Measurements from ENCODE around the gene GCAT. TPM values are rescaled to one million over a fixed set of nuclear protein-coding genes. Genes with fewer than 3 reads are reported as not detected.

GCAT gene
- total RNA-seq, 2 experiments from 2014 or later, result 10.4 to 12.0 TPM

GRCh38 chr22:37805810-37806277 lies 1.9 kb upstream of the GCAT start:
- H3K9me3 Mint-ChIP-seq, result no peaks in the 10 kb centered on the region
- no peak for DNase-seq
- CTCF ChIA-PET, result interaction anchor here (1.2 to 6.0 kb wide), 3 partner anchors 10 to 38 kb away, joined by 4 to 59 read pairs (median 6); partner anchors contain the start of gene ANKRD54
- peaks cover 3% of the 10 kb centered on the region for H3K36me3 Mint-ChIP-seq (ENCODE audit: low read depth)
- H3K4me3 Mint-ChIP-seq, result peak overlapping the region; percentile 29
- H3K4me1 Mint-ChIP-seq, result peaks cover 49% of the 10 kb centered on the region
- POLR2A ChIA-PET, result no interaction called here
- H3K27ac Mint-ChIP-seq, result peak overlapping the region; percentile 50
- H3K27me3 Mint-ChIP-seq, result peaks cover 43% of the 10 kb centered on the region

DNA sequence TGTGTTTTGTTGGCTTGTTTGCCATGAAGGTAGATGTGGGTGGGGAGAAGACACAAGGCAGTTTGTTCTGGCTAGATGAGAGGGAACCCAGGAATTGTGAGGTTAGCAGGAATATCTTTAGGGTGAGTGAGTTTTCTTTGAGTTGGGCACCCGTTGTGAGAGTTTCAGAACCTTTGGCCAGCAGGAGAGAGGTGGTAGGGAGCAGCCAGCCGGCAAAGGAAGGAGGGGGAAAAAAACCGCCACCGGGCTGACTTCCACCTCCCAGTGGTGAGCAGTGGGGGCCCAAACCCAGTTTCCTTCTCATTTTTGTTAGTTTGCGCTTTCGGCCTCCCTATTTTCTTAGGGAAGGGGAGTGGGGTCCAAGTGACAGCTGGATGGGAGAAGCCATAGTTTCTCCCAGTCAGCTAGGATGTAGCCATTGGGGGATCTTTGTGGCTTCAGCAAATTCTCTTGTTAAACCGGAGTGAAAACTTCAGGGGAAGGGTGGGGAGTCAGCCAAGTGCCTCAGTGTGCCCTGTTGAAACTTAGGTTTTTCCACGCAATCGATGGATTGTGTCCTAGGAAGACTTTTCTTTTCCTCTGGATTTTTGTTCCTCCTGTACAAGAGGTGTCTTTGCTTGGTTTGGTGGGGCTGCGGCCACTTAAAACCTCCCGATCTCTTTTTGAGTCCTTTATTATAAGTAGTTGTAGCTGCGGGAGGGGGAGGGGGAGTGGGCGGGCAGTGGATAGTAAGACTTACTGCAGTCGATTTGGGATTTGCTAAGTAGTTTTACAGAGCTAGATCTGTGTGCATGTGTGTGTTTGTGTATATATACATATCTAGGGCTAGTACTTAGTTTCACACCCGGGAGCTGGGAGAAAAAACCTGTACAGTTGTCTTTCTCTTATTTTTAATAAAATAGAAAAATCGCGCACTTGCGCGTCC lies 1.1 kb upstream of the GCAT start:
- POLR2A ChIA-PET, result no interaction called here
- Mint-ChIP-seq H3K4me1 (peaks cover 49% of the 10 kb centered on the region), H3K27ac (peak overlapping the region; percentile 19), H3K4me3 (peak overlapping the region; percentile 75), H3K36me3 (ENCODE audit: low read depth) (peaks cover 3% of the 10 kb centered on the region), H3K27me3 (peaks cover 43% of the 10 kb centered on the region), H3K9me3 (no peaks in the 10 kb centered on the region)
- DNase-seq, result no peak
- CTCF ChIA-PET, result interaction anchor here (0.5 to 6.0 kb wide), 4 partner anchors 12 to 625 kb away, joined by 3 to 59 read pairs (median 3); partner anchors contain the start of gene GALR3

GRCh38 chr22:37808294-37808657 lies 542 bp downstream of the GCAT start:
- POLR2A ChIA-PET, result no interaction called here
- H3K9me3 Mint-ChIP-seq, result no peaks in the 10 kb centered on the region
- H3K27me3 Mint-ChIP-seq, result peaks cover 34% of the 10 kb centered on the region

DNA sequence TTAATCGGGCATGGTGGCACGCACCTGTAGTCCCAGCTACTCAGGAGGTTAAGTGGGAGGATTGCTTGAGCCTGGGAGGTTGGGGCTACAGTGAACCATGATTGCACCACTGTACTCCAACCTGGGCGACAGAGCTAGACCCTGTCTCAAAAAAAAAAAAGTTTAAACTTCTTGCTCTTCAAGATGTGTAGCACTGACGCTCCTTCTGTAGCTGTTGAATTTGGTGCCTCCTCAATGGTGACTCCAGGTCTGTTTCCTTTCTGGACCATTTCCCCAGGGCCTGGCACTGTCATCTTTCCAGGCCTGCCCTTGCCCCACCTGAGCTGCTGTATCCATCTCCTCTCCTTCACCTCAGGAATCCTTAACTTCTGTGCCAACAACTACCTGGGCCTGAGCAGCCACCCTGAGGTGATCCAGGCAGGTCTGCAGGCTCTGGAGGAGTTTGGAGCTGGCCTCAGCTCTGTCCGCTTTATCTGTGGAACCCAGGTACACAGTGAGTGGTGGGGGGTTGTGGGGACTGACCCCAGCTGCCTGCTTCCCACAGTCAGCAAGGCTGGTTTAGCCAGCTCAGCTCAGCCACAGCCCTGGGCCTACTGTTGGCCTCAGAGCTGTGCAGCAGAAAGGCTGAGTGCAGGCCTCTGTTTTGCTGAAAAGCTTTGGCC lies 2.1 kb downstream of the GCAT start:
- Mint-ChIP-seq H3K27me3 (peaks cover 23% of the 10 kb centered on the region), H3K36me3 (ENCODE audit: low read depth) (peaks cover 3% of the 10 kb centered on the region), H3K9me3 (no peaks in the 10 kb centered on the region), H3K4me3 (no peak overlapping the region), H3K4me1 (peaks cover 33% of the 10 kb centered on the region), H3K27ac (no peak overlapping the region)
- POLR2A ChIA-PET, result no interaction called here
- CTCF ChIA-PET, result interaction anchor here (2.2 to 6.0 kb wide), 2 partner anchors 9 to 54 kb away, joined by 9 to 59 read pairs; no protein-coding TSS in a partner anchor
- DNase-seq, result no peak

More at GRCh38 chr22:37808294-37808657, 542 bp downstream of the GCAT start:
- no peak for DNase-seq
- CTCF ChIA-PET, result interaction anchor here (1.3 to 6.0 kb wide), 4 partner anchors 11 to 166 kb away, joined by 4 to 59 read pairs (median 7); no protein-coding TSS in a partner anchor
- peaks cover 39% of the 10 kb centered on the region for H3K4me1 Mint-ChIP-seq
- H3K27ac Mint-ChIP-seq, result no peak overlapping the region
- H3K36me3 Mint-ChIP-seq (ENCODE audit: low read depth), result peaks cover 3% of the 10 kb centered on the region
- peak overlapping the region; percentile 75 for H3K4me3 Mint-ChIP-seq

DNA sequence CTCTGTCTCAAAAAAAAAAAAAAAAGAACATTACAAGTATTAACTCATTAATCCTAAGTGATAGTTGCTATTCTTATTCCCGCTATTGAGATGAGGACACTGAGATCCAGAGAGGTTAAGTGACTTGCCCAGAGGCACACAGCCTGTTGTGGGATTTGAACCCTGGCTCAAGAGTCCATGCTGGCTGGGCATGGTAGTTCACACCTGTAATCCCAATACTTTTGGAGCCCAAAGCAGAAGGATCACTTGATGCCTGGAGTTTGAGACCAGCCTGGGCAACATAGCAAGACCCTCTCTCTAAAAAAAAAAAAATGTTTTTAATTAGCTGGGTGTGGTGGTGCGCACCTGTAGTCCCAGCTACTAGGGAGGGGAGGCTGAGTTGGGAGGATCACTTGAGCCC lies 4.1 kb downstream of the GCAT start:
- peaks cover 1% of the 10 kb centered on the region for H3K36me3 Mint-ChIP-seq (ENCODE audit: low read depth)
- peaks cover 20% of the 10 kb centered on the region for H3K4me1 Mint-ChIP-seq
- ChIA-PET CTCF (interaction anchor here (1.0 kb wide), 1 partner anchor 51 kb away, joined by 3 read pairs; no protein-coding TSS in a partner anchor), POLR2A (no interaction called here)
- no peak overlapping the region for H3K27ac Mint-ChIP-seq
- DNase-seq, result no peak
- no peaks in the 10 kb centered on the region for H3K9me3 Mint-ChIP-seq
- no peak overlapping the region for H3K4me3 Mint-ChIP-seq
- peaks cover 8% of the 10 kb centered on the region for H3K27me3 Mint-ChIP-seq

DNA sequence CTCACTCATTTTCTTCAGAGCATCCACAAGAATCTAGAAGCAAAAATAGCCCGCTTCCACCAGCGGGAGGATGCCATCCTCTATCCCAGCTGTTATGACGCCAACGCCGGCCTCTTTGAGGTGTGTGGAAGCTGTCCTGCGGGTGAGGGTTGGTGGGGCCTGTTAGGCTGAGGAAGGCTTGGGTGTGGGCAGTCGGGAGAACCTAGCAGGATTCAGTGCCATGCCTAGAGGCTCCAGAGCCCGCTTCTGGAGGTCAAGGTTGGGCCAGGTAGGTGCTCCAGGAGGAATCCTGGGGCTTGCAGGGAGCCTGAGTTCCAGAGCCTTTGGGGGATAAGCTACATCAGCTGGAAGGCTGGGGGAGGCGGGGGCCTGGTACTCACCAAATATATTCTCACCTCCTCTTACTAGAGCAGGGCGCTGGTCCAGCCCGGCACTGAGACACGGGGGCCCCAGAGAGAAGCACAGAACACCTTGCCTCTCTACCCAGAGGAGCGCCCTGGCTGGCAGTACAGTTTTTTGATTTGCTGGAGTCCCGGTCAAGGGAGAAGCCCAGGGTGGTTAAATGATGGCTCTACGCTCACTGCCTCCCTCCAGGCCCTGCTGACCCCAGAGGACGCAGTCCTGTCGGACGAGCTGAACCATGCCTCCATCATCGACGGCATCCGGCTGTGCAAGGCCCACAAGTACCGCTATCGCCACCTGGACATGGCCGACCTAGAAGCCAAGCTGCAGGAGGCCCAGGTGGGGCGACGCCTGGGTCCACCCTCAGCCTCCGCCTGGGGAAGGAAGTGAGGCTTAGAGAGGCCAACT lies 5.3 kb downstream of the GCAT start:
- Mint-ChIP-seq H3K4me3 (no peak overlapping the region), H3K27ac (no peak overlapping the region), H3K36me3 (ENCODE audit: low read depth) (peaks cover 1% of the 10 kb centered on the region), H3K9me3 (no peaks in the 10 kb centered on the region), H3K27me3 (peaks cover 1% of the 10 kb centered on the region), H3K4me1 (peaks cover 18% of the 10 kb centered on the region)
- no peak for DNase-seq
- ChIA-PET CTCF (no interaction called here), POLR2A (no interaction called here)

- peaks cover 1% of the 10 kb centered on the region for H3K36me3 Mint-ChIP-seq (ENCODE audit: low read depth)
- ChIA-PET POLR2A (interaction anchor here (0.7 kb wide), 1 partner anchor 984 kb away, joined by 3 read pairs; no protein-coding TSS in a partner anchor), CTCF (interaction anchor here (1.5 to 5.4 kb wide), 3 partner anchors 13 to 116 kb away, joined by 3 to 43 read pairs (median 27); no protein-coding TSS in a partner anchor)
- peaks cover 17% of the 10 kb centered on the region for H3K4me1 Mint-ChIP-seq
- no peaks in the 10 kb centered on the region for H3K9me3 Mint-ChIP-seq
- no peak overlapping the region for H3K27ac Mint-ChIP-seq
- H3K4me3 Mint-ChIP-seq, result no peak overlapping the region
- no peak for DNase-seq
- H3K27me3 Mint-ChIP-seq, result peaks cover 17% of the 10 kb centered on the region
Measured at GRCh38 chr22:37815593-37815992, 7.9 kb downstream of the GCAT start.

DNA sequence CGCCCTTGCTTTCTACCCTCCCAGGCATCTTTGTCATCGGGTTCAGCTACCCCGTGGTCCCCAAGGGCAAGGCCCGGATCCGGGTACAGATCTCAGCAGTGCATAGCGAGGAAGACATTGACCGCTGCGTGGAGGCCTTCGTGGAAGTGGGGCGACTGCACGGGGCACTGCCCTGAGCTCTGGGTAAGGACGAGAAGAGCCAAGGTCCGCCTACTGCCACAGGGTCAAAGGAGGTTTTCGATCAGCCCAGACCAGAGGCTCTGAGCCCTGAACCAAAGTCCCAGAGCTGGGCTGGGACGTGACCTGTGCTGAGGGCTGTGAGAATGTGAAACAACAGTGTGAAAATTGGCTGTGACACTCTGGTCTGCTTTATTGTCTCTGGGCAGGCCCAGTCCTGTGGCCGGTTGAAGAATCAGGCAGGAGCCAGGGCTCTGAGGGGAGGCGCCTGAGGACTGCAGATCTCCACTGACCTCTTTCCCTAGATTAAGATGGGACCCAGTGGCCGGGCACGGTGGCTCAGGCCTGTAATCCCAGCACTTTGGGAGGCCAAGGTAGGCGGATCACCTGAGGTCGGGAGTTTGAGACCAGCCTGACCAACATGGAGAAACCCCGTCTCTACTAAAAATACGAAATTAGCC lies 8.9 kb downstream of the GCAT start:
- no peak for DNase-seq
- no peak overlapping the region for H3K4me3 Mint-ChIP-seq
- H3K9me3 Mint-ChIP-seq, result no peaks in the 10 kb centered on the region
- peaks cover 21% of the 10 kb centered on the region for H3K27me3 Mint-ChIP-seq
- CTCF ChIA-PET, result interaction anchor here (0.8 to 5.4 kb wide), 9 partner anchors 9 to 178 kb away, joined by 3 to 59 read pairs (median 4); partner anchors contain the start of gene GCAT
- peaks cover 17% of the 10 kb centered on the region for H3K4me1 Mint-ChIP-seq
- no peak overlapping the region for H3K27ac Mint-ChIP-seq
- POLR2A ChIA-PET, result interaction anchor here (0.6 kb wide), 1 partner anchor 89 kb away, joined by 6 read pairs; the partner anchor contains the start of gene MICALL1
- H3K36me3 Mint-ChIP-seq (ENCODE audit: low read depth), result peaks cover 1% of the 10 kb centered on the region

DNA sequence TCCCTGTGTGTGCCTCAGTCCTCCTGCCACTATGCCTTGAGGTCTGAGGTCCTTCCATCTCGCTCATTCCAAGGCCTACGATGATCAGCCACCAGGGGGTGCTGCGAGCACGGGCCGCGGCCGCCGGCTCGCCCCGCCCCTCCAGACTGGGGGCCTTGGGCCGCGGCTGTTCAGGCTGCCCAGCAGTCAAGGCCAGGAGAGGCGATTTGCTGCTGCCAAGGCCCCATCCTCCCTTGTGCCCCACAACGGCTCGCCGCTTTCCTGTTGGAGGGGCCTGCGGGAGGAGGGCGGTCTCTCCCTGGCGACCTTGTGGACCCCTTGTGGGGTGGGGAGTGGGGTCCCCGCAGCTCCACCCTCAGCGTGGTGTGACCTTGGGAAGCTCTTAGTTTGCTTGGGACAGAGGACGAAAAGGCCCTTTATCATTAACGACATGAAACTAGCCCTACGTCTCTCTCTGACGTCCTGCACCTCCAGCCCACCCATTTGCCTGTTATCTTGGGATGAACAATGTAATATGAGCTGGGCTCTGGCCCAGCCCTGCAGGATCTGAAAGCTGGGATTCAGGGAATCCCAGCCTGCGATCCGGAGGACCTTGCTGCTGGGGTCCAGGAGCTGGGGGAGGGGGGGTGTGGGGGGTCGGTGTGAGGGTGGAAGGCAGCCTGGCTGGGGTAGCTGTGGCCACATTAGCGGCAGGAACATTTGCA lies 10.1 kb downstream of the GCAT start:
- ChIA-PET POLR2A (no interaction called here), CTCF (interaction anchor here (0.5 to 5.4 kb wide), 26 partner anchors 8 to 726 kb away, joined by 3 to 59 read pairs (median 4); partner anchors contain the start of genes ANKRD54 and GCAT)
- no peak overlapping the region for H3K4me3 Mint-ChIP-seq
- peak; percentile 78 for DNase-seq
- peaks cover 31% of the 10 kb centered on the region for H3K27me3 Mint-ChIP-seq
- no peak overlapping the region for H3K27ac Mint-ChIP-seq
- H3K9me3 Mint-ChIP-seq, result no peaks in the 10 kb centered on the region
- peaks cover 17% of the 10 kb centered on the region for H3K4me1 Mint-ChIP-seq
- H3K36me3 Mint-ChIP-seq (ENCODE audit: low read depth), result peaks cover 1% of the 10 kb centered on the region

- peaks cover 1% of the 10 kb centered on the region for H3K36me3 Mint-ChIP-seq (ENCODE audit: low read depth)
- H3K27me3 Mint-ChIP-seq, result peaks cover 37% of the 10 kb centered on the region
- CTCF ChIA-PET, result interaction anchor here (0.6 to 5.4 kb wide), 19 partner anchors 10 to 212 kb away, joined by 3 to 59 read pairs (median 4); partner anchors contain the start of genes ANKRD54 and GCAT
- H3K4me3 Mint-ChIP-seq, result no peak overlapping the region
- DNase-seq, result peak; percentile 71
- POLR2A ChIA-PET, result no interaction called here
- no peaks in the 10 kb centered on the region for H3K9me3 Mint-ChIP-seq
- H3K27ac Mint-ChIP-seq, result no peak overlapping the region
- peaks cover 17% of the 10 kb centered on the region for H3K4me1 Mint-ChIP-seq
Measured at GRCh38 chr22:37818409-37819104, 10.8 kb downstream of the GCAT start.

GRCh38 chr22:37819105-37819433 lies 11.3 kb downstream of the GCAT start:
- Mint-ChIP-seq H3K4me1 (peaks cover 17% of the 10 kb centered on the region), H3K27me3 (peaks cover 38% of the 10 kb centered on the region), H3K36me3 (ENCODE audit: low read depth) (peaks cover 1% of the 10 kb centered on the region), H3K27ac (no peak overlapping the region), H3K4me3 (no peak overlapping the region), H3K9me3 (no peaks in the 10 kb centered on the region)
- DNase-seq, result no peak
- CTCF ChIA-PET, result interaction anchor here (0.6 to 5.4 kb wide), 15 partner anchors 9 to 170 kb away, joined by 3 to 59 read pairs (median 4); partner anchors contain the start of genes ANKRD54 and GCAT
- POLR2A ChIA-PET, result no interaction called here

Measured in activated CD4-positive, alpha-beta T cell treated with anti-CD3 and anti-CD28 coated beads, Interleukin-2, amount 10 ng/mL, durations not matched to agents 7 days and 5 days (primary cell).